ENCODE data around the gene NSG2.
"Not testable (repeated sequence)": the region's sequence is repeated elsewhere in the genome, so short reads cannot be mapped to it uniquely, and the experiment has no call there.

- TF ChIP-seq CTCF (IDR thresholded peaks at IDR 0.05): peak in 1 of 4 experiments; percentile 28
- not testable (repeated sequence) for TF ChIP-seq POLR2A (IDR thresholded peaks at IDR 0.05)
Measured at GRCh38 chr5:174020069-174020927, 25.2 kb upstream of the NSG2 start.
